H9 (cell line): ENCODE data around the gene DNAJC21. TPM values are rescaled to one million over a fixed set of nuclear protein-coding genes. Genes with fewer than 3 reads are reported as not detected.

Source experiments
- DNase-seq: peaks from one replicate; pipeline ENCODE4 v3.0.0-alpha.2; 2017
- H2AFZ ChIP-seq: one replicate; pipeline ENCODE4 v1.6.1; 2013; ENCODE audit warnings: mild to moderate bottlenecking, low read length, control low read depth, moderate library complexity
- H2AK5ac ChIP-seq: 2 replicates; pipeline ENCODE4 v1.6.1; 2013; ENCODE audit warnings: low read length, control low read depth, mixed read lengths; ENCODE audit not compliant: insufficient read length
- H2BK120ac ChIP-seq: one replicate; pipeline ENCODE4 v1.6.1; 2013; ENCODE audit warnings: low read depth, mild to moderate bottlenecking, low read length, control low read depth, inconsistent platforms; ENCODE audit not compliant: poor library complexity, severe bottlenecking
- H2BK12ac ChIP-seq: 2 replicates; pipeline ENCODE4 v1.6.1; 2013; ENCODE audit warnings: low read length, control low read depth, mixed read lengths, low read depth; ENCODE audit not compliant: insufficient read length
- H2BK15ac ChIP-seq: 2 replicates; pipeline ENCODE4 v1.6.1; 2013; ENCODE audit warnings: low read depth, low read length, control low read depth
- H2BK20ac ChIP-seq: one replicate; pipeline ENCODE4 v1.6.1; 2013; ENCODE audit warnings: low read depth, mild to moderate bottlenecking, low read length, control low read depth, inconsistent platforms; ENCODE audit not compliant: poor library complexity, severe bottlenecking
- H2BK5ac ChIP-seq: 2 replicates; pipeline ENCODE4 v1.6.1; 2013; ENCODE audit warnings: low read length, control low read depth, mixed read lengths; ENCODE audit not compliant: insufficient read length
- H3K14ac ChIP-seq: 2 replicates; pipeline ENCODE4 v1.6.1; 2013; ENCODE audit warnings: low read length, control low read depth; ENCODE audit not compliant: insufficient read depth
- H3K18ac ChIP-seq: 2 replicates; pipeline ENCODE4 v1.6.1; 2013; ENCODE audit warnings: low read depth, mild to moderate bottlenecking, mixed read lengths, low read length, control low read depth; ENCODE audit not compliant: insufficient read length
- H3K23ac ChIP-seq: 2 replicates; pipeline ENCODE4 v1.6.1; 2013; ENCODE audit warnings: low read length, control low read depth, mixed read lengths, low read depth; ENCODE audit not compliant: insufficient read length
- H3K23me2 ChIP-seq: 2 replicates; pipeline ENCODE4 v1.6.1; 2013; ENCODE audit warnings: low read depth, mild to moderate bottlenecking, mixed read lengths, low read length, control low read depth; ENCODE audit not compliant: insufficient read length, poor library complexity, severe bottlenecking
- H3K27ac ChIP-seq: 2 replicates; pipeline ENCODE4 v1.5.1; 2013; ENCODE audit warnings: low read length, control low read depth, mixed read lengths, low read depth; ENCODE audit not compliant: insufficient read length
- H3K27me3 ChIP-seq: 2 replicates; pipeline ENCODE4 v1.6.1; 2013; ENCODE audit warnings: low read length, control low read depth, inconsistent platforms; ENCODE audit not compliant: insufficient read depth
- H3K4ac ChIP-seq: 2 replicates; pipeline ENCODE4 v1.6.1; 2013; ENCODE audit warnings: low read depth, mild to moderate bottlenecking, control low read depth, inconsistent platforms, low read length, moderate library complexity
- H3K4me1 ChIP-seq: 2 replicates; pipeline ENCODE4 v1.6.1; 2013; ENCODE audit warnings: low read length, control low read depth, inconsistent platforms; ENCODE audit not compliant: insufficient read depth
- H3K4me2 ChIP-seq: 2 replicates; pipeline ENCODE4 v1.6.1; 2013; ENCODE audit warnings: low read length, control low read depth, mixed read lengths; ENCODE audit not compliant: insufficient read length, insufficient read depth
- H3K56ac ChIP-seq: 2 replicates; pipeline ENCODE4 v1.6.1; 2013; ENCODE audit warnings: low read depth, mild to moderate bottlenecking, mixed read lengths, low read length, control low read depth; ENCODE audit not compliant: insufficient read length
- H3K79me1 ChIP-seq: 2 replicates; pipeline ENCODE4 v1.6.1; 2013; ENCODE audit warnings: low read depth, mild to moderate bottlenecking, moderate library complexity, low read length, control low read depth, inconsistent platforms; ENCODE audit not compliant: insufficient read depth, poor library complexity, severe bottlenecking
- H3K79me2 ChIP-seq: 2 replicates; pipeline ENCODE4 v1.6.1; 2013; ENCODE audit warnings: low read length, control low read depth, inconsistent platforms; ENCODE audit not compliant: insufficient read depth
- H3K9ac ChIP-seq: 2 replicates; pipeline ENCODE4 v1.6.1; 2013; ENCODE audit warnings: low read length, control low read depth, mixed read lengths; ENCODE audit not compliant: insufficient read length; ENCODE audit errors: extremely low read depth
- H3K9me3 ChIP-seq: one replicate; pipeline ENCODE4 v1.6.1; 2013; ENCODE audit warnings: low read depth, low read length, inconsistent platforms; ENCODE audit not compliant: control insufficient read depth
- H3T11ph ChIP-seq: one replicate; pipeline ENCODE4 v1.6.1; 2013; ENCODE audit warnings: mild to moderate bottlenecking, low read length, control low read depth, inconsistent platforms
- H4K20me1 ChIP-seq: one replicate; pipeline ENCODE4 v1.6.1; 2013; ENCODE audit not compliant: control insufficient read depth, insufficient read length, insufficient read depth
- H4K5ac ChIP-seq: 2 replicates; pipeline ENCODE4 v1.6.1; 2013; ENCODE audit warnings: low read depth, mild to moderate bottlenecking, mixed read lengths, low read length, control low read depth; ENCODE audit not compliant: insufficient read length
- H4K8ac ChIP-seq: replicated peaks from 2 replicates; pipeline ENCODE4 v1.6.1; 2013; ENCODE audit warnings: low read length, control low read depth, mixed read lengths, low read depth; ENCODE audit not compliant: insufficient read length
- H4K91ac ChIP-seq: 2 replicates; pipeline ENCODE4 v1.6.1; 2013; ENCODE audit warnings: low read depth, mild to moderate bottlenecking, moderate library complexity, mixed read lengths, low read length, control low read depth; ENCODE audit not compliant: insufficient read length
- H3K27ac Mint-ChIP-seq, 3 experiments: 2 replicates in 2 of 3; 3 replicates in 1 of 3; pipeline ENCODE4 v1.8.0; 2020 to 2021; ENCODE audit warnings: mixed read lengths in 3 of 3, mild to moderate bottlenecking in 1 of 3, moderate library complexity in 1 of 3
- H3K27me3 Mint-ChIP-seq: 2 replicates; pipeline ENCODE4 v1.8.0; 2021; ENCODE audit warnings: low read depth, mild to moderate bottlenecking, moderate library complexity, mixed read lengths
- H3K36me3 Mint-ChIP-seq, 3 experiments: 2 replicates in 2 of 3; 3 replicates in 1 of 3; pipeline ENCODE4 v1.8.0; 2020 to 2021; ENCODE audit warnings: low read depth in 3 of 3, mixed read lengths in 3 of 3; ENCODE audit not compliant: insufficient read depth in 1 of 3
- H3K4me1 Mint-ChIP-seq, 2 experiments: 2 replicates each; pipeline ENCODE4 v1.8.0; 2020; ENCODE audit warnings: mixed read lengths in 2 of 2
- H3K4me3 Mint-ChIP-seq, 2 experiments: 2 replicates in 1 of 2; 3 replicates in 1 of 2; pipeline ENCODE4 v1.8.0; 2020 to 2021; ENCODE audit warnings: mild to moderate bottlenecking in 2 of 2, mixed read lengths in 2 of 2, moderate library complexity in 1 of 2
- H3K9me3 Mint-ChIP-seq, 2 experiments: 2 replicates in 1 of 2; 3 replicates in 1 of 2; pipeline ENCODE4 v1.8.0; 2020; ENCODE audit warnings: mild to moderate bottlenecking in 2 of 2, mixed read lengths in 2 of 2, moderate library complexity in 1 of 2
- WGBS: extraction: QIAGEN DNeasy Blood & Tissue Kit; methylation state at CpG from one replicate; pipeline ENCODE4 v1.1.7; 2013; ENCODE audit warnings: missing lambda C conversion rate, low lambda C conversion rate, mixed read lengths; ENCODE audit not compliant: insufficient read length; ENCODE audit errors: extremely low coverage; 5-methylcytosine and 5-hydroxymethylcytosine counted together
- total RNA-seq: library from RNA; stranded (reverse); gene quantifications from 2 replicates; pipeline ENCODE4 v1.2.1, GENCODE V29; 2021
- TF ChIP-seq, protein P1 (sequence below): fragments of 200-600 bp; sonication (generic); conservative IDR thresholded peaks from 3 replicates; pipeline ENCODE4 v1.8.0; 2021; ENCODE audit warnings: antibody characterized with exemption, mild to moderate bottlenecking

The DNAJC21 gene
- total RNA-seq, 1 experiment from 2014 or later, result 50.4 TPM

GRCh38 chr5:34941936-34942335 is 12.6 kb downstream of the DNAJC21 start:
- Histone ChIP-seq H4K8ac (no peak overlapping the region), H2BK15ac (no peak overlapping the region), H2BK5ac (no peak overlapping the region), H3K4me2 (no peak overlapping the region), H3K27ac (no peak overlapping the region), H2AFZ (no peak overlapping the region), H3K56ac (no peak overlapping the region), H3K79me1 (no peaks in the 10 kb centered on the region), H3K4me1 (no peaks in the 10 kb centered on the region), H4K91ac (no peak overlapping the region), H2BK20ac (no peak overlapping the region), H3K4ac (no peak overlapping the region), H2AK5ac (no peak overlapping the region), H2BK12ac (no peak overlapping the region), H3K9ac (no peak overlapping the region), H3K18ac (no peak overlapping the region), H3K79me2 (no peaks in the 10 kb centered on the region), H3K14ac (no peak overlapping the region), H4K5ac (no peak overlapping the region), H2BK120ac (no peak overlapping the region), H3K27me3 (no peaks in the 10 kb centered on the region), H4K20me1 (no peaks in the 10 kb centered on the region), H3K23me2 (peaks cover 3% of the 10 kb centered on the region), H3K23ac (no peak overlapping the region), H3K9me3 (no peaks in the 10 kb centered on the region), H3T11ph (no peak overlapping the region)
- no CpG with 5 or more reads among the region's 3 CpGs for WGBS
- Mint-ChIP-seq H3K9me3 (no peaks in the 10 kb centered on the region), H3K27me3 (no peaks in the 10 kb centered on the region), H3K36me3 (peaks cover 17 to 81% (median 64%) of the 10 kb centered on the region in 3 experiments; a peak in 6 of 7 replicates), H3K4me1 (no peaks in the 10 kb centered on the region), H3K4me3 (no peak overlapping the region), H3K27ac (no peak overlapping the region)
- no peak for DNase-seq
- TF ChIP-seq, protein P1, sequence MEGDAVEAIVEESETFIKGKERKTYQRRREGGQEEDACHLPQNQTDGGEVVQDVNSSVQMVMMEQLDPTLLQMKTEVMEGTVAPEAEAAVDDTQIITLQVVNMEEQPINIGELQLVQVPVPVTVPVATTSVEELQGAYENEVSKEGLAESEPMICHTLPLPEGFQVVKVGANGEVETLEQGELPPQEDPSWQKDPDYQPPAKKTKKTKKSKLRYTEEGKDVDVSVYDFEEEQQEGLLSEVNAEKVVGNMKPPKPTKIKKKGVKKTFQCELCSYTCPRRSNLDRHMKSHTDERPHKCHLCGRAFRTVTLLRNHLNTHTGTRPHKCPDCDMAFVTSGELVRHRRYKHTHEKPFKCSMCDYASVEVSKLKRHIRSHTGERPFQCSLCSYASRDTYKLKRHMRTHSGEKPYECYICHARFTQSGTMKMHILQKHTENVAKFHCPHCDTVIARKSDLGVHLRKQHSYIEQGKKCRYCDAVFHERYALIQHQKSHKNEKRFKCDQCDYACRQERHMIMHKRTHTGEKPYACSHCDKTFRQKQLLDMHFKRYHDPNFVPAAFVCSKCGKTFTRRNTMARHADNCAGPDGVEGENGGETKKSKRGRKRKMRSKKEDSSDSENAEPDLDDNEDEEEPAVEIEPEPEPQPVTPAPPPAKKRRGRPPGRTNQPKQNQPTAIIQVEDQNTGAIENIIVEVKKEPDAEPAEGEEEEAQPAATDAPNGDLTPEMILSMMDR, result no peak
